Upper lobe of right lung (tissue), 1 donor: ENCODE results near the gene ANK3. TPM values are rescaled to one million over a fixed set of nuclear protein-coding genes. Genes with fewer than 3 reads are reported as not detected.

Experiments
- ATAC-seq: fragments of 200-7000 bp; cut with Tn5 transposase; one replicate; pipeline ENCODE4 v1.9.1; 2020; ENCODE audit warnings: mild to moderate bottlenecking, moderate library complexity
- DNase-seq: peaks from one replicate; pipeline ENCODE4 v3.0.0-alpha.2; 2020
- H3K27ac ChIP-seq: fragments of 200-600 bp; one replicate; pipeline ENCODE4 v1.8.0; 2022
- H3K27me3 ChIP-seq: fragments of 200-600 bp; one replicate; pipeline ENCODE4 v1.8.0; 2022; ENCODE audit warnings: mild to moderate bottlenecking
- H3K36me3 ChIP-seq: fragments of 200-600 bp; one replicate; pipeline ENCODE4 v1.8.0; 2022
- H3K4me1 ChIP-seq: fragments of 200-600 bp; one replicate; pipeline ENCODE4 v1.8.0; 2022
- H3K4me3 ChIP-seq: fragments of 200-600 bp; one replicate; pipeline ENCODE4 v1.8.0; 2022; ENCODE audit warnings: mild to moderate bottlenecking
- H3K9me3 ChIP-seq: fragments of 200-600 bp; one replicate; pipeline ENCODE4 v1.8.0; 2022
- CTCF ChIP-seq: fragments of 200-600 bp; IDR thresholded peaks from one replicate; pipeline ENCODE4 v1.8.0; 2022; ENCODE audit warnings: antibody characterized with exemption
- intact Hi-C: fragments of 100-400 bp; cut with DNase I; formaldehyde crosslinking; loops from one replicate; pipeline ENCODE4 v1.11.0; 2022
- total RNA-seq: library from RNA; stranded (reverse); fragmentation: NEBNext Ultra II Directional; extraction: Animal tissue kit (Norgen Biotek cat#: 25700); gene quantifications from one replicate; pipeline ENCODE4 v1.2.1, GENCODE V29; 2021
- donor health status: DM: no; HTN: yes; CAD: no; lungs with severe emphysema.

ANK3 gene
- total RNA-seq, 1 donor from 2014 or later = 91.1 TPM

- H3K9me3 ChIP-seq = no peaks in the 10 kb centered on the region
- H3K27me3 ChIP-seq = no peaks in the 10 kb centered on the region
- ATAC-seq (peak; percentile 88), DNase-seq (no peak)
- no peak for TF ChIP-seq CTCF
- H3K4me1 ChIP-seq = no peaks in the 10 kb centered on the region
- H3K27ac ChIP-seq = no peak overlapping the region
- no peak overlapping the region for H3K4me3 ChIP-seq
- peaks cover 8% of the 10 kb centered on the region for H3K36me3 ChIP-seq
- intact Hi-C loops = no loop called here
Observed at GRCh38 chr10:60282771-60283353, 106.8 kb downstream of the ANK3 start.

DNA sequence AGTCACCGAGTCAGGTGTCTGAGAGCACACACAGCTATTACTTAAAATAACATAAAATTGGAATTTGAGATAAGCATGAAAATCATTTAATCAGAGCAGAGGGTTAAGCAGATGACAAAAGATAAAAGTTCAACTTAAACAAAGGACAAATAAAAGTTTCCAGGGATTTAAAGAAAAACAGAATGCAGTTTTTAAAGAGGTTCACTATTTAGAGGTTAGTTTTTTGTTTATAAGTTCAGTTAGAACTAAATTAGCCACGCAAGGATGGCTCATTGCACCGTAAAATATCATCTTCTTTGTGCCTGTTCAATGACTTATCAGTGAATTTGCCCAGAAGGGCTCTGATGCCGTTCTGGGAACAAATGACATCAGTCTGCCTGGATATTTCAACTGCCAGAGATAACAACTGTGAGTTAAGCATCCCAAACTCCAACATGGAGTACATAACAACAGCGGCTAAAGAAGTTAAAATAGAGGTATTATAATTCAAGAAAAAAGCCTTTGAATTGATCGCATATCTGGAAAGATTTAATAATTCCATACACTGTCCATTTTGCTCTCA is 107.8 kb downstream of the ANK3 start:
- ATAC-seq (no peak), DNase-seq (no peak)
- Histone ChIP-seq H3K4me1 (no peaks in the 10 kb centered on the region), H3K9me3 (no peaks in the 10 kb centered on the region), H3K27ac (no peak overlapping the region), H3K4me3 (no peak overlapping the region), H3K36me3 (peaks cover 18% of the 10 kb centered on the region), H3K27me3 (no peaks in the 10 kb centered on the region)
- intact Hi-C loops = no loop called here
- no peak for TF ChIP-seq CTCF

GRCh38 chr10:60281331-60281730 is 108.3 kb downstream of the ANK3 start:
- Histone ChIP-seq H3K9me3 (no peaks in the 10 kb centered on the region), H3K27me3 (no peaks in the 10 kb centered on the region), H3K4me3 (no peak overlapping the region), H3K36me3 (peaks cover 19% of the 10 kb centered on the region), H3K4me1 (no peaks in the 10 kb centered on the region), H3K27ac (no peak overlapping the region)
- DNase-seq = no peak
- ATAC-seq = peak; percentile 39
- TF ChIP-seq CTCF = no peak
- intact Hi-C loops = no loop called here

DNA sequence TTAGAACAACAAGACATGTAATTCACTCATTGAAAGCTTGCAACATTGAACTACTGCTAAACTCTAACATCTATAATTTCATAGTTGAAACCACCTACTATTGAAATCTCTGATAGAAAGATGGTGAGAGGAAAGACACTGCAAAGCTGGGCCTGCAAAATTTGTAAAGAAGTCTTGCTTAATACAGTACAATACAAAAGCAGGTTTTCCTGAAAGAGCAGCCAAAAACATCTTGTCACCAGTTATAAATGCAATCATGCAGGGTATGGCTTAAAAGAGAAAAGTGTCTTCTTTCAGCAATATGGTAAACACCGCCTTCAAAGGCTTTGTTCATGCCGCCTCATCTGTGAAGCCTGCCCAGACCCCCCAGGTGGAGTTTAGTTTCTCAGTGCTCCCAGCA is 109.2 kb downstream of the ANK3 start:
- no peak for TF ChIP-seq CTCF
- no peak overlapping the region for H3K27ac ChIP-seq
- H3K27me3 ChIP-seq = no peaks in the 10 kb centered on the region
- intact Hi-C loops = no loop called here
- DNase-seq = no peak
- no peaks in the 10 kb centered on the region for H3K4me1 ChIP-seq
- H3K4me3 ChIP-seq = no peak overlapping the region
- ATAC-seq = no peak
- H3K36me3 ChIP-seq = peaks cover 19% of the 10 kb centered on the region
- H3K9me3 ChIP-seq = no peaks in the 10 kb centered on the region

DNA sequence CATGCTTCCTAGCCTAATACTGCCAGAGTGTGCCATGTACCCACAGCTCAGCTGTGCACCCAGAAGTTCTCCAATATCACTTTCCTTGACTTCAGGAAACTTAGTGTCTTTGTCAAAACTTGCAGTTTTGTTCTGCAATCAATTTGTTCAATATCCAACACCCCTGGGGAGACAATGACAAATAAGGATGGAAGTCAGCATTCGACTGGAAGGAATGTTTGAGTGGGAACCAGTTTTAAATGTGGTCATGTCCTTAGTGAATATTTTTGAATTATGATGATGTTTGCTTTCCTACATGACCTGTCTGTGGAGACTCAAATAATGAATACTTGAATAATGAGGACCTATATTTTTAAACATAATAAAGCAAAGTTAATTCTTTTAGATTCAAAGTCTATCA is 112.0 kb downstream of the ANK3 start:
- no peaks in the 10 kb centered on the region for H3K4me1 ChIP-seq
- no peak for ATAC-seq

More for the DNA sequence above, 112.0 kb downstream of the ANK3 start:
- Histone ChIP-seq H3K27ac (no peak overlapping the region), H3K27me3 (no peaks in the 10 kb centered on the region), H3K9me3 (no peaks in the 10 kb centered on the region), H3K36me3 (peaks cover 19% of the 10 kb centered on the region), H3K4me3 (no peak overlapping the region)
- intact Hi-C loops = no loop called here
- no peak for TF ChIP-seq CTCF
- no peak for DNase-seq
